BJ (cell line): ENCODE results near the gene SIKE1. TPM values are rescaled to one million over a fixed set of nuclear protein-coding genes. Genes with fewer than 3 reads are reported as not detected.
A peak's percentile ranks its signal among the peaks of the same experiment; 100 is the strongest.
"Not testable (repeated sequence)": the region's sequence is repeated elsewhere in the genome, so short reads cannot be mapped to it uniquely, and the experiment has no call there.

Experiments used
- CTCF ChIA-PET: fragments of 350-600 bp; formaldehyde crosslinking; extraction: SDS; loops from one replicate; lab custom pipeline; 2021; ENCODE audit warnings: antibody characterized with exemption, inconsistent platforms; lab: Yijun Ruan, JAX
- POLR2A ChIA-PET: fragments of 300-600 bp; sonication (Branson Sonifier 250); formaldehyde crosslinking; extraction: SDS; loops from one replicate; lab custom pipeline; 2021; ENCODE audit warnings: antibody characterized with exemption; lab: Charles Lee
- DNase-seq: peaks from one replicate; pipeline ENCODE4 v3.0.0-alpha.2; 2011; ENCODE audit warnings: low read depth
- H3K27me3 ChIP-seq: 2 replicates; pipeline ENCODE4 v1.6.0; 2011; ENCODE audit warnings: low read length; ENCODE audit not compliant: control insufficient read depth, insufficient read depth
- H3K36me3 ChIP-seq: 2 replicates; pipeline ENCODE4 v1.5.1; 2011; ENCODE audit warnings: low read length; ENCODE audit not compliant: control insufficient read depth, insufficient read depth
- H3K4me3 ChIP-seq: 2 replicates; pipeline ENCODE4 v1.5.1; 2011; ENCODE audit warnings: low read depth, mild to moderate bottlenecking, control low read depth, low read length
- CTCF ChIP-seq: IDR thresholded peaks from 2 replicates; pipeline ENCODE4 v1.5.1; 2011; ENCODE audit warnings: low read depth, mild to moderate bottlenecking, control low read depth, inconsistent platforms, low read length, moderate library complexity; ENCODE audit not compliant: insufficient read depth
- polyA plus RNA-seq: library from polyadenylated mRNA; depleted of rRNA; stranded (reverse); fragments of >200 nt; gene quantifications from 2 replicates; pipeline ENCODE4 v1.2.3, GENCODE V29; 2011

The SIKE1 gene
- polyA plus RNA-seq, 1 experiment: 26.4 TPM

- H3K27me3 ChIP-seq: no peaks in the 10 kb centered on the region
- ChIA-PET POLR2A (no interaction called here), CTCF (interaction anchor here (0.8 kb wide), 1 partner anchor 408 kb away, joined by 3 read pairs; no protein-coding TSS in a partner anchor)
- peak within 1 kb of the TSS; percentile 87 for H3K4me3 ChIP-seq
- peak; percentile 57 for TF ChIP-seq CTCF
- DNase-seq: peak; percentile 87
- no peaks in the 10 kb centered on the region for H3K36me3 ChIP-seq
These were observed 22.8 kb downstream of the SIKE1 start, which contains the start of gene CSDE1 for GRCh38 chr1:114757455-114758255. CSDE1 (minus strand) TSS chr1:114757984; CDS start chr1:114739890, 18,094 bp downstream.

GRCh38 chr1:114756949-114757454 lies 23.5 kb downstream of the SIKE1 start:
- no peak for TF ChIP-seq CTCF
- DNase-seq: no peak
- Histone ChIP-seq H3K27me3 (no peaks in the 10 kb centered on the region), H3K36me3 (no peaks in the 10 kb centered on the region; the same call in 1 of the 2 replicates), H3K4me3 (peak overlapping the region; percentile 87)
- CTCF ChIA-PET: no interaction called here
- POLR2A ChIA-PET: no interaction called here

GRCh38 chr1:114756009-114756892 lies 24.2 kb downstream of the SIKE1 start:
- DNase-seq: no peak
- TF ChIP-seq CTCF: no peak
- peak overlapping the region; percentile 87 for H3K4me3 ChIP-seq
- H3K36me3 ChIP-seq: no peaks in the 10 kb centered on the region; the same call in 1 of the 2 replicates
- POLR2A ChIA-PET: no interaction called here
- CTCF ChIA-PET: interaction anchor here (0.6 to 1.5 kb wide), 2 partner anchors 8 to 40 kb away, joined by 3 to 5 read pairs; partner anchors contain the start of gene NRAS
- H3K27me3 ChIP-seq: no peaks in the 10 kb centered on the region

- H3K36me3 ChIP-seq: no peaks in the 10 kb centered on the region; the same call in 1 of the 2 replicates
- no peak for DNase-seq
- CTCF ChIA-PET: interaction anchor here (1.5 kb wide), 1 partner anchor 39 kb away, joined by 5 read pairs; the partner anchor contains the start of gene NRAS
- POLR2A ChIA-PET: no interaction called here
- H3K4me3 ChIP-seq: no peak overlapping the region
- TF ChIP-seq CTCF: no peak
- no peaks in the 10 kb centered on the region for H3K27me3 ChIP-seq
These were observed 25.2 kb downstream of the SIKE1 start for GRCh38 chr1:114755006-114755931.

- POLR2A ChIA-PET, DNase-seq, H3K36me3 ChIP-seq, H3K27me3 ChIP-seq, H3K4me3 ChIP-seq: not testable (repeated sequence)
- CTCF ChIA-PET: interaction anchor here (1.0 kb wide), 1 partner anchor 299 kb away, joined by 3 read pairs; no protein-coding TSS in a partner anchor
These were observed 26.8 kb downstream of the SIKE1 start for GRCh38 chr1:114753702-114754101.
